UCSD-AML1 (cell line): ENCODE results near the gene CRADD.
"Not testable (repeated sequence)": the region's sequence is repeated elsewhere in the genome, so short reads cannot be mapped to it uniquely, and the experiment has no call there.

Experiments
- DNase-seq: peaks from one replicate; lab custom pipeline; 2025; ENCODE audit not compliant: unreplicated experiment; lab: John Stamatoyannopoulos, UW

The CRADD gene

GRCh38 chr12:93756288-93756687 is 79.1 kb downstream of the CRADD start:
- no peak for DNase-seq

GRCh38 chr12:93757792-93758694 is 80.9 kb downstream of the CRADD start:
- DNase-seq, result no peak

- no peak for DNase-seq
Observed at GRCh38 chr12:93758801-93759373, 81.7 kb downstream of the CRADD start.

- no peak for DNase-seq
Observed at GRCh38 chr12:93759512-93760081, 82.4 kb downstream of the CRADD start.

- no peak for DNase-seq
Observed at GRCh38 chr12:93760275-93760875, 83.2 kb downstream of the CRADD start.

- no peak for DNase-seq
Observed at GRCh38 chr12:93762059-93762719, 85.0 kb downstream of the CRADD start.

- DNase-seq, result no peak
Observed at GRCh38 chr12:93762912-93763553, 85.9 kb downstream of the CRADD start.

GRCh38 chr12:93763746-93764147 is 86.6 kb downstream of the CRADD start:
- no peak for DNase-seq

- no peak for DNase-seq
Observed at GRCh38 chr12:93766371-93766770, 89.2 kb downstream of the CRADD start.

DNA sequence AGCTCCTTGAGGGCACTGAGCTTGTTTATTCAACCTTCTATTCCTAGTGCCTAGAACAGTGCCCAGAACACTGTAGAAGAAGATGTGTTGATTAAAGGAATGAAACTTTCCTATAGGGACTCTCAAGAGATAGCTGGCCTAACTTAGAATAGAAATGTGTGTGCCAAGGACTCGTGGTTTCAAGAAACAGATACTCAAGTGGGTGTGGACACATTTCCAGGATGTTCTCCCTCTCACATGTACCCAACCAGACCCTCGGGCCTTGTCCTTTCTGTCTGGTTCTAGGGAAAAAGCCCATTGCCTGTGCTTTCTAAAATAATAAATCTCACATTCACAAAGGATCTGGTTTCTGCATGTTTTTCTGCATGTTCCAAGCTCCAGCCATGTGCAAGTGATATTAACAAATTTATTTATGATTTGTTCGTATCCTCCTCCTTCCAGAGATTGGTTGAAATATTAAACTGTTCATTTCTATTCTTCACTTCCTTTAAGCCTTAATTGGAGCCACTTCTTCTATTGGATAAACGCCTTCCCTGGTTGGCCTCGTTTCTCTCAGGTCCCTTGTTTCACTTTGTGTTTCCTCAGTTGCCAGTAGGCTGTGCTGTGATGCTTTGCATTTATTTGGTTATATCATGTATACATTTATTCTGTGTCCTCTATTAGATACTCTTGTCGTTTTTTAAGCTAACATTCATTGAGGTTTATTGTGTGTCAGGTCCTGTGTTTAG is 89.8 kb downstream of the CRADD start:
- DNase-seq, result no peak

DNA sequence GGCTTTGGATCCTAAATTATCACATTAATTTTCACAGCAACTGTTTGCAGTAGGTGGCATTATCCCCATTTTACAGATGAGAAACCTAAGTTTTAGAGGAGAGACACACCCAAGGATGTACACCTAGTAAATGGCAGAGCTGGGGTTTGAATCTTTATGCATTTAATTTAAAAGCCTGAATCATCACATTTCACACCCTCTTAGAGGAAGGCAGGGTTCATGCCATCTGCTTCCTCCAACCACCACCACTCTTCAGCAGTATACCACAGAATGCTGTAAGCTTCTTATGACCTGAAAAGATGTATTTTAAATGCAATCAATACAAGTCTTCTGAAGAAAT is 90.3 kb downstream of the CRADD start:
- no peak for DNase-seq

- no peak for DNase-seq
Observed at GRCh38 chr12:93772003-93772700, 95.0 kb downstream of the CRADD start.

DNA sequence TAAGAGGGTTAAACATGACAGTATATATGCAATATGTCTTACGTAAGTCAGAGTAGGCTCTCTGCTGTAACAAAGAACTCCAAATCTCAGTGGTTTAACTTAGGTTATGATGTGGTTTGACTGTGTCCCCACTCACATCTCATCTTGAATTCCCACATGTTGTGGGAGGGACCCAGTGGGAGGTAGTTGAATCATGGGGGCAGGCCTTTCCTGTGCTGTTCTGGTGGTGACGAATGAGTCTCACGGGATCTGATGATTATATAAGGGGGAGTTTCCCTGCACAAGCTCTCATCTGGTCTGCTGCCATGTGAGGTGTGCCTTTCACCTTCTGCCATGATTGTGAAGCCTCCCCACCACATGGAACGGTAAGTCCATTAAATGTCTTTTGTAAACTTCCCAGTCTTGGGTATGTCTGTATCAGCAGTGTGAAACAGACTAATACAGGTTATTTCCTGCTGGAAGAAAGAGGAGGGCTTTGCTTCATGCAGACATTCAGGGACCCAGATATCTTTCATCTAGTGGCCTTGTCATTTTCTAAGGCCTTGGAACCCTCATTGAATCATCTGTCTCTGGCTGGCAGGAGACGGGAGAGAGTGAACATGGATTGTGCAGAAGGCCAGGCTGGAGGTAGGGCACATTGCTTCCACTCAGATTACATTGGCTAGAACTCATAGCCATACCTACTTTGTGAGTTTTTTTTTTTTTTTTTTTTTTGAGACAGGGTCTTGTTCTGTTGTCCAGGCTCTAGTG is 96.1 kb downstream of the CRADD start:
- DNase-seq, result no peak

DNA sequence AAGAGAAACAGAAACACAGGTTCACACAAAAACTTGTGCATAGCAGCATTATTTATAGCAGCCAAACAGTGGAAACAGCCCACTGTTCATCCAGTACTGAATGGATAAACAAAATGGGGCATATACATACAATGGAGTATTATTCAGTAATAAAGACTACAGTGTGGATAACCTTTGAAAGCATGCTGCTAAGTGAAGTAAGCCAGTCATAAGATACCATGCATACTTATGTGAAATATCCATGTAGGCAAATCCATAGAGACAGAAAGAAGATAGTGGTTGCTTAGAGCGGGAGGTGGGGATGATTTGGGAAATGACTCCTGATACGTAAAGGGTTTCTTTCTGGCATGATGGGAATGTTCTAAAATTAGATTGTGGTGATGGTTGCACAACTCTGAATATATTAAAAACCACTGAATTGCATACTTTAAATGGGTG is 99.4 kb downstream of the CRADD start:
- no peak for DNase-seq

- DNase-seq, result no peak
Observed at GRCh38 chr12:93777254-93777653, 100.1 kb downstream of the CRADD start.

- DNase-seq, result no peak
Observed at GRCh38 chr12:93778306-93778705, 101.1 kb downstream of the CRADD start.

DNA sequence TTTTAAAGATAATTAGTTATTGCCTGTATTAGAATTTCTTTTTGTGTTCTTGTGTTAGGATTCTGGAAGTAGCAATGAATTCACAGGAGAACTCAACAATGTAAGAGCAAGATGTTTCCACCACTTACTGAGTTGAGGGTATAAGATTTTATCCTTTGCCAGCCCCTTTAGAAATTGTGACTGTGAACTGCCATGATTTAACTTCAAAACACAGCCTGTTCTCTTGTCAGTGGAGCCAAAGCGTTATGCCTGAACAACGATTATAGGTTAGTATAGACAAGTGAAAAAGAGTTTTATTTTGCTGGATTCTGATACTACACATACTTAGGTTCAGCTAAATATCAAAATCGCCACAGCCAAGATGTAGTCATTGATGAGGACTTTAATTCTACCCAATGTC is 101.6 kb downstream of the CRADD start:
- DNase-seq, result no peak

DNA sequence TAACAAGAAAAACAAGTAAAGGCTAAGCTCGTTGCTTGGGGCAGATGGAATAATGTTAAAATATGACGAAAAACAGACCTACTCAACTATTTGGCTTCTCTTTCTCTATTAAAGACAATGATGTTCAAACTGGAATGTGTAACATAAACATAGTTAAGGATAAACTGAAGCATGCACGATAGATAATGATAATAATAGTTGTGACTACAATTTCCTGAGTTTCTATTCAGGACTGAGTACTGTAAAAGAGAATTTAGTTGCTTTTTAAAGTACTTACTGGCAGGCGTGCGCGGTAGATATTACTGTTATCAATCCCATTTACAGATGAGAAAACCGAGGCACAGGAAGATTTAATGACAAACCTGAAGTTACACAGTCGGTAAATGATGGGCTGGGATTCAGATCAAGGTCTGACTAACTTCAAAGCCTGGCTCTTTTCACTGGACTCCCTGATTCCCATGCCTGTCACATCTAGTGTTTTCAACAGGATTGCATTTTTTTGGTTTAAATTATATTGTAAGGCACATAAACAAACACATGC is 103.0 kb downstream of the CRADD start:
- DNase-seq, result no peak

GRCh38 chr12:93780886-93781285 is 103.7 kb downstream of the CRADD start:
- not testable (repeated sequence) for DNase-seq
